ENCODE data around the gene UFSP1. TPM values are rescaled to one million over a fixed set of nuclear protein-coding genes. Genes with fewer than 3 reads are reported as not detected.

Gene UFSP1
- total RNA-seq = 2.8 and 4.8 TPM in 2 replicates

GRCh38 chr7:100888988-100889750 lies at the start of gene UFSP1:
UFSP1 (minus strand) TSS chr7:100889715; CDS start chr7:100889271, 444 bp downstream.

GRCh38 chr7:100895701-100895955 lies 6.1 kb upstream of the UFSP1 start, which contains the start of gene ACHE:
ACHE (minus strand) TSS chr7:100895888; CDS start chr7:100894232, 1,656 bp downstream.

GRCh38 chr7:100874577-100875355 lies 14.7 kb downstream of the UFSP1 start, which contains the start of gene SRRT:
SRRT (plus strand) TSS chr7:100875103; CDS start chr7:100875591, 488 bp downstream.

GRCh38 chr7:100867040-100867775 lies 22.3 kb downstream of the UFSP1 start, which contains the start of gene TRIP6:
TRIP6 (plus strand) TSS chr7:100867387; CDS start chr7:100867498, 111 bp downstream.

GRCh38 chr7:100852048-100852872 lies 37.3 kb downstream of the UFSP1 start, which contains the start of gene SLC12A9:
SLC12A9 (plus strand) TSS chr7:100852713; CDS start chr7:100854198, 1,485 bp downstream.

Other genes with a start within 250 kb of the UFSP1 start
- gene TFR2, start 248.2 kb downstream of the UFSP1 start, total RNA-seq = under 0.01 and 0.44 TPM in 2 replicates
- not detected in 2 replicates for gene ACTL6B, start 233.3 kb downstream of the UFSP1 start, total RNA-seq
- gene GNB2, start 216.0 kb downstream of the UFSP1 start, total RNA-seq = 266 and 289 TPM in 2 replicates
- 12.0 and 14.1 TPM in 2 replicates for gene GIGYF1, start 195.5 kb downstream of the UFSP1 start, total RNA-seq
- 50.1 and 59.9 TPM in 2 replicates for gene POP7, start 183.6 kb downstream of the UFSP1 start, total RNA-seq
- not detected in 2 replicates for gene EPO, start 169.2 kb downstream of the UFSP1 start, total RNA-seq
- gene ZAN, start 156.1 kb downstream of the UFSP1 start, total RNA-seq = not detected in 2 replicates
- gene EPHB4, start 62.2 kb downstream of the UFSP1 start, total RNA-seq = 141 and 146 TPM in 2 replicates
- gene SLC12A9, start 37.0 kb downstream of the UFSP1 start, total RNA-seq = 22.0 and 31.9 TPM in 2 replicates
- 107 and 117 TPM in 2 replicates for gene TRIP6, start 22.3 kb downstream of the UFSP1 start, total RNA-seq
- 67.0 and 81.0 TPM in 2 replicates for gene SRRT, start 14.6 kb downstream of the UFSP1 start, total RNA-seq
- gene ACHE, start 6.2 kb upstream of the UFSP1 start, total RNA-seq = 0.54 and 0.67 TPM in 2 replicates
- gene MUC3A, start 59.8 kb upstream of the UFSP1 start, total RNA-seq = not detected in 2 replicates
- gene MUC12, start 79.8 kb upstream of the UFSP1 start, total RNA-seq = not detected in 2 replicates
- gene MUC17, start 130.4 kb upstream of the UFSP1 start, total RNA-seq = not detected in 2 replicates
- gene TRIM56, start 195.8 kb upstream of the UFSP1 start, total RNA-seq = 11.8 and 14.0 TPM in 2 replicates
- 1,812 and 1,952 TPM in 2 replicates for gene SERPINE1, start 237.4 kb upstream of the UFSP1 start, total RNA-seq

Data from mammary microvascular endothelial cell (primary cell).